CD4-positive, alpha-beta memory T cell (primary cell): ENCODE results near the gene CMTM3. TPM values are rescaled to one million over a fixed set of nuclear protein-coding genes. Genes with fewer than 3 reads are reported as not detected.

Experiments used
- polyA plus RNA-seq, 2 donors: library from polyadenylated mRNA; unstranded; fragments of 300-500 nt; fragmentation: Illumina TruSeq; gene quantifications; one replicate each; pipeline ENCODE4 v1.2.3, GENCODE V29; 2021
- total RNA-seq, 2 experiments: library from RNA; stranded (reverse); gene quantifications; one replicate each; pipeline ENCODE4 v1.2.3, GENCODE V29; 2021

CMTM3 gene
- total and polyA plus RNA-seq, 4 experiments from 2014 or later: 74.2 to 105 (median 86.6) TPM

Other genes with a start within 250 kb of the CMTM3 start
- not detected for gene CDH5, start 238.0 kb upstream of the CMTM3 start, total RNA-seq
- gene CDH5, start 238.0 kb upstream of the CMTM3 start, polyA plus RNA-seq: not detected
- gene BEAN1, start 177.4 kb upstream of the CMTM3 start, total RNA-seq: not detected
- under 1 TPM in 1 of 2 donors, not detected in 1; 0.23 TPM for gene BEAN1, start 177.4 kb upstream of the CMTM3 start, polyA plus RNA-seq
- 10 to 100 TPM in 1 of 2 experiments, 1 to 10 TPM in 1; 9.0 to 10.2 TPM for gene TK2, start 54.6 kb upstream of the CMTM3 start, total RNA-seq
- gene TK2, start 54.6 kb upstream of the CMTM3 start, polyA plus RNA-seq: 1 to 10 TPM; 3.9 to 5.9 TPM
- 10 to 100 TPM; 71.0 to 76.6 TPM for gene CKLF, start 52.1 kb upstream of the CMTM3 start, total RNA-seq
- gene CKLF, start 52.1 kb upstream of the CMTM3 start, polyA plus RNA-seq: 100 to 1,000 TPM; 154 to 173 TPM
- 10 to 100 TPM; 12.2 to 13.4 TPM for gene CMTM1, start 38.3 kb upstream of the CMTM3 start, total RNA-seq
- 1 to 10 TPM in 1 of 2 donors, under 1 TPM in 1; 0.80 to 1.6 TPM for gene CMTM1, start 38.3 kb upstream of the CMTM3 start, polyA plus RNA-seq
- gene CMTM2, start 25.2 kb upstream of the CMTM3 start, total RNA-seq: under 1 TPM; 0.72 to 0.79 TPM
- not detected for gene CMTM2, start 25.2 kb upstream of the CMTM3 start, polyA plus RNA-seq
- gene CMTM4, start 92.0 kb downstream of the CMTM3 start, total RNA-seq: 1 to 10 TPM; 2.0 to 2.2 TPM
- gene CMTM4, start 92.0 kb downstream of the CMTM3 start, polyA plus RNA-seq: under 1 TPM in 1 of 2 donors, not detected in 1; 0.21 TPM
- gene DYNC1LI2, start 146.9 kb downstream of the CMTM3 start, total RNA-seq: 10 to 100 TPM; 73.2 to 78.1 TPM
- 10 to 100 TPM; 16.0 to 32.9 TPM for gene DYNC1LI2, start 146.9 kb downstream of the CMTM3 start, polyA plus RNA-seq
- 1 to 10 TPM in 1 of 2 experiments, under 1 TPM in 1; 0.83 to 1.1 TPM for gene TERB1, start 196.9 kb downstream of the CMTM3 start, total RNA-seq
- gene TERB1, start 196.9 kb downstream of the CMTM3 start, polyA plus RNA-seq: not detected
- gene NAE1, start 226.3 kb downstream of the CMTM3 start, total RNA-seq: 10 to 100 TPM; 93.8 to 95.3 TPM
- 100 to 1,000 TPM in 1 of 2 donors, 10 to 100 TPM in 1; 70.4 to 101 TPM for gene NAE1, start 226.3 kb downstream of the CMTM3 start, polyA plus RNA-seq
- not detected for gene CA7, start 239.7 kb downstream of the CMTM3 start, total RNA-seq
- gene CA7, start 239.7 kb downstream of the CMTM3 start, polyA plus RNA-seq: not detected